Lower leg skin (tissue), 3 donors: ENCODE results near the gene ROPN1B.
"Not testable (repeated sequence)": the region's sequence is repeated elsewhere in the genome, so short reads cannot be mapped to it uniquely, and the experiment has no call there.

Experiments used
- CTCF ChIP-seq, 3 donors: fragments of 450-650 bp; IDR thresholded peaks; one replicate each; pipeline ENCODE4 v1.5.1; 2016; ENCODE audit warnings: antibody characterized with exemption in 3 of 3, mild to moderate bottlenecking in 3 of 3, moderate library complexity in 2 of 3
- POLR2A ChIP-seq, 2 donors: fragments of 450-650 bp; IDR thresholded peaks; one replicate each; pipeline ENCODE4 v1.6.1; 2016 to 2017; ENCODE audit warnings: antibody characterized with exemption in 2 of 2, mild to moderate bottlenecking in 1 of 2, moderate library complexity in 1 of 2

DNA sequence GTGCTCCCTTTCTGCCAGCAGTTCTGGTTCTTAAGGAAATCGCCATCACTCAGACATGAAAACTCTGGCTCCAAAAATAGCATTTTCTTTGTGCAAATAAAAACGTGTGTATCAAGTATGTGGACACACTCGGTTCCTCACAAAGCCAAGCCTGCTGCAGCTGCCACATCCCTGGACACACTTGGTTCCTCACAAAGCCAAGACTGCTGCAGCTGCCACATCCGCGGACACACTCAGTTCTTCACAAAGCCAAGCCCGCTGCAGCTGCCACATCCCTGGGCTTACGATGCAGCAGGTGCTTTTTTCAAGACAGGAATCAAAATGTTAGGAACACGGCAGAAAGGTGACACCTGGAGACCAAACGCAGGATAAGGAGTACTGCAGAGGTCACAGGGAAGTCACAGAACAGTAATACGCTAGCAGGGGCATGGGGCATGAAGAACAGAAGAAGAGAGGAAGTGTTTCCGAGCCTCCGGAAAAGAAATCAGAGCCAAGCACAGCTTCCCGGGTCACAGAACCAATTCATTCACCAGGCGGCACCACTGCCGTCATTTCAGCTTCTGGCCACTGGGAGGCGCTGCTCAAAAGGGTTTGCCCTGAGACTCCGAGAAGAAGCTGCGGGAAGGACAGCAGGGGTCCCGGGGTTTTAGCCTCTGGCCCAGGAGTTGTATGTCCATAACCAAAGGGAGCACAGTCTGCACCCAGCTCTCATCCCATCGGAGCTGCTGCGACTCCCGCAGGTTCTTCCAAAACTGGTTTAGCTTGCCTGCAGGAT, 40.0 kb upstream of the ROPN1B start:
- TF ChIP-seq CTCF, POLR2A (IDR thresholded peaks at IDR 0.05): not testable (repeated sequence)
